Measurements from ENCODE around the gene ZIC2.

The ZIC2 gene

GRCh38 chr13:99953138-99953755 lies 28.3 kb upstream of the ZIC2 start:
- Histone ChIP-seq H3K4me1 (peaks cover 8% of the 10 kb centered on the region), H3K36me3 (replicated peaks) (no peaks in the 10 kb centered on the region), H3K9me3 (no peaks in the 10 kb centered on the region), H3K27me3 (ENCODE audit: low read depth) (peaks cover 4% of the 10 kb centered on the region; the same call in 1 of the 2 replicates), H3K4me3 (no peak overlapping the region)
- DNase-seq (ENCODE audit: low spot score in 2 of 2), result no peak
- in situ Hi-C loops (cut with MboI; ENCODE audit: low sequenced_read_pairs), result no loop called here

- DNase-seq (ENCODE audit: low spot score in 2 of 2), result no peak
- H3K27me3 ChIP-seq (ENCODE audit: low read depth), result peaks cover 4% of the 10 kb centered on the region; the same call in 1 of the 2 replicates
- peaks cover under 1% of the 10 kb centered on the region; the same call in 1 of the 2 replicates for H3K4me1 ChIP-seq
- H3K36me3 ChIP-seq (replicated peaks), result no peaks in the 10 kb centered on the region
- in situ Hi-C loops (cut with MboI; ENCODE audit: low sequenced_read_pairs), result no loop called here
- H3K9me3 ChIP-seq, result no peaks in the 10 kb centered on the region
- H3K4me3 ChIP-seq, result no peak overlapping the region
Measured at GRCh38 chr13:99955107-99955746, 26.4 kb upstream of the ZIC2 start.

- DNase-seq (ENCODE audit: low spot score in 2 of 2), result no peak
- Histone ChIP-seq H3K4me3 (no peak overlapping the region), H3K9me3 (no peaks in the 10 kb centered on the region), H3K4me1 (no peaks in the 10 kb centered on the region), H3K36me3 (replicated peaks) (no peaks in the 10 kb centered on the region), H3K27me3 (ENCODE audit: low read depth) (peaks cover 4% of the 10 kb centered on the region; the same call in 1 of the 2 replicates)
- in situ Hi-C loops (cut with MboI; ENCODE audit: low sequenced_read_pairs), result no loop called here
Measured at GRCh38 chr13:99955747-99956472, 25.7 kb upstream of the ZIC2 start.

- Histone ChIP-seq H3K4me3 (no peak overlapping the region), H3K36me3 (replicated peaks) (no peaks in the 10 kb centered on the region), H3K9me3 (no peaks in the 10 kb centered on the region), H3K4me1 (no peaks in the 10 kb centered on the region), H3K27me3 (ENCODE audit: low read depth) (peaks cover 4% of the 10 kb centered on the region; the same call in 1 of the 2 replicates)
- no peak for DNase-seq (ENCODE audit: low spot score in 2 of 2)
- in situ Hi-C loops (cut with MboI; ENCODE audit: low sequenced_read_pairs), result no loop called here
Measured at GRCh38 chr13:99956473-99957349, 24.9 kb upstream of the ZIC2 start.

- H3K27me3 ChIP-seq (ENCODE audit: low read depth), result peaks cover 4% of the 10 kb centered on the region; the same call in 1 of the 2 replicates
- no peak for DNase-seq (ENCODE audit: low spot score in 2 of 2)
- no peaks in the 10 kb centered on the region for H3K4me1 ChIP-seq
- no peaks in the 10 kb centered on the region for H3K36me3 ChIP-seq (replicated peaks)
- in situ Hi-C loops (cut with MboI; ENCODE audit: low sequenced_read_pairs), result no loop called here
- no peak overlapping the region for H3K4me3 ChIP-seq
- no peaks in the 10 kb centered on the region for H3K9me3 ChIP-seq
Measured at GRCh38 chr13:99958406-99959126, 23.0 kb upstream of the ZIC2 start.

- no peak overlapping the region for H3K4me3 ChIP-seq
- no peaks in the 10 kb centered on the region for H3K4me1 ChIP-seq
- in situ Hi-C loops (cut with MboI; ENCODE audit: low sequenced_read_pairs), result no loop called here
- H3K27me3 ChIP-seq (ENCODE audit: low read depth), result no peaks in the 10 kb centered on the region; the same call in 1 of the 2 replicates
- H3K9me3 ChIP-seq, result no peaks in the 10 kb centered on the region
- no peak for DNase-seq (ENCODE audit: low spot score in 2 of 2)
- peaks cover 4% of the 10 kb centered on the region for H3K36me3 ChIP-seq (replicated peaks)
Measured at GRCh38 chr13:99959127-99959539, 22.5 kb upstream of the ZIC2 start.

- Histone ChIP-seq H3K9me3 (no peaks in the 10 kb centered on the region), H3K36me3 (replicated peaks) (peaks cover 5% of the 10 kb centered on the region), H3K27me3 (ENCODE audit: low read depth) (no peaks in the 10 kb centered on the region), H3K4me1 (no peaks in the 10 kb centered on the region), H3K4me3 (no peak overlapping the region)
- in situ Hi-C loops (cut with MboI; ENCODE audit: low sequenced_read_pairs), result no loop called here
- no peak for DNase-seq (ENCODE audit: low spot score in 2 of 2)
Measured at GRCh38 chr13:99959540-99960230, 21.9 kb upstream of the ZIC2 start.

- no peak for DNase-seq (ENCODE audit: low spot score in 2 of 2)
- peaks cover 13% of the 10 kb centered on the region for H3K36me3 ChIP-seq (replicated peaks)
- no peak overlapping the region for H3K4me3 ChIP-seq
- H3K27me3 ChIP-seq (ENCODE audit: low read depth), result no peaks in the 10 kb centered on the region
- no peaks in the 10 kb centered on the region for H3K9me3 ChIP-seq
- no peaks in the 10 kb centered on the region for H3K4me1 ChIP-seq
- in situ Hi-C loops (cut with MboI; ENCODE audit: low sequenced_read_pairs), result no loop called here
Measured at GRCh38 chr13:99960663-99961311, 20.8 kb upstream of the ZIC2 start.

- H3K27me3 ChIP-seq (ENCODE audit: low read depth), result no peaks in the 10 kb centered on the region
- H3K9me3 ChIP-seq, result no peaks in the 10 kb centered on the region
- DNase-seq (ENCODE audit: low spot score in 2 of 2), result no peak
- H3K36me3 ChIP-seq (replicated peaks), result peaks cover 13% of the 10 kb centered on the region
- H3K4me3 ChIP-seq, result no peak overlapping the region
- H3K4me1 ChIP-seq, result no peaks in the 10 kb centered on the region
- in situ Hi-C loops (cut with MboI; ENCODE audit: low sequenced_read_pairs), result no loop called here
Measured at GRCh38 chr13:99961636-99962035, 19.9 kb upstream of the ZIC2 start.

GRCh38 chr13:99962242-99962641 lies 19.3 kb upstream of the ZIC2 start:
- Histone ChIP-seq H3K27me3 (ENCODE audit: low read depth) (no peaks in the 10 kb centered on the region), H3K9me3 (no peaks in the 10 kb centered on the region), H3K4me3 (no peak overlapping the region), H3K36me3 (replicated peaks) (peaks cover 13% of the 10 kb centered on the region), H3K4me1 (peaks cover 3% of the 10 kb centered on the region; the same call in 1 of the 2 replicates)
- in situ Hi-C loops (cut with MboI; ENCODE audit: low sequenced_read_pairs), result no loop called here
- no peak for DNase-seq (ENCODE audit: low spot score in 2 of 2)

- Histone ChIP-seq H3K27me3 (ENCODE audit: low read depth) (no peaks in the 10 kb centered on the region), H3K36me3 (replicated peaks) (peaks cover 14% of the 10 kb centered on the region), H3K4me3 (no peak overlapping the region), H3K9me3 (no peaks in the 10 kb centered on the region), H3K4me1 (peaks cover 7% of the 10 kb centered on the region; the same call in 1 of the 2 replicates)
- in situ Hi-C loops (cut with MboI; ENCODE audit: low sequenced_read_pairs), result no loop called here
- no peak for DNase-seq (ENCODE audit: low spot score in 2 of 2)
Measured at GRCh38 chr13:99963816-99964339, 17.7 kb upstream of the ZIC2 start.
